Neural cell (in vitro differentiated cells): ENCODE results near the gene MRPL28. TPM values are rescaled to one million over a fixed set of nuclear protein-coding genes. Genes with fewer than 3 reads are reported as not detected.

ENCODE experiments used
- H2AFZ ChIP-seq: fragments of 200-600, 300-800 bp; sonication (generic), shearing (Covaris generic); 2 replicates; pipeline ENCODE4 v1.6.0; 2014; ENCODE audit warnings: low read depth, mild to moderate bottlenecking, antibody characterized with exemption, low read length, moderate library complexity
- H3F3A ChIP-seq: fragments of 200-600 bp; shearing (Covaris generic); 2 replicates; pipeline ENCODE4 v1.6.1; 2016; ENCODE audit warnings: mild to moderate bottlenecking, moderate library complexity, mixed read lengths, antibody characterized with exemption, low read length; ENCODE audit not compliant: insufficient read depth, poor library complexity, severe bottlenecking
- H3K27ac ChIP-seq: fragments of 200-600, 300-800 bp; sonication (generic), shearing (Covaris generic); 2 replicates; pipeline ENCODE4 v1.5.1; 2014; ENCODE audit warnings: mild to moderate bottlenecking, low read length, moderate library complexity
- H3K27me3 ChIP-seq: fragments of 300-800, 200-600 bp; sonication (generic), shearing (Covaris generic); 2 replicates; pipeline ENCODE4 v1.6.0; 2014; ENCODE audit warnings: mild to moderate bottlenecking, low read depth, low read length, moderate library complexity; ENCODE audit not compliant: insufficient read depth
- H3K36me3 ChIP-seq: fragments of 300-800, 200-600 bp; sonication (generic), shearing (Covaris generic); 2 replicates; pipeline ENCODE4 v1.5.1; 2014; ENCODE audit warnings: mild to moderate bottlenecking, antibody characterized with exemption, low read length, moderate library complexity; ENCODE audit not compliant: insufficient read depth
- H3K4me2 ChIP-seq: fragments of 300-800, 200-600 bp; sonication (generic), shearing (Covaris generic); 2 replicates; pipeline ENCODE4 v1.6.0; 2014; ENCODE audit warnings: mild to moderate bottlenecking, low read length
- H3K4me3 ChIP-seq: fragments of 300-800, 200-600 bp; sonication (generic), shearing (Covaris generic); 2 replicates; pipeline ENCODE4 v1.5.1; 2014; ENCODE audit warnings: mild to moderate bottlenecking, low read length, moderate library complexity
- H3K79me2 ChIP-seq: fragments of 200-600 bp; shearing (Covaris generic); replicated peaks from 2 replicates; pipeline ENCODE4 v1.6.0; 2014; ENCODE audit warnings: mild to moderate bottlenecking, low read length, moderate library complexity; ENCODE audit not compliant: insufficient read depth
- H3K9ac ChIP-seq: fragments of 300-800, 200-600 bp; sonication (generic), shearing (Covaris generic); 2 replicates; pipeline ENCODE4 v1.6.1; 2016; ENCODE audit warnings: mild to moderate bottlenecking, low read length, mixed read lengths
- H3K9me2 ChIP-seq: fragments of 200-600 bp; shearing (Covaris generic); 2 replicates; pipeline ENCODE4 v1.6.1; 2016; ENCODE audit warnings: mild to moderate bottlenecking, low read length, mixed read lengths; ENCODE audit not compliant: insufficient read depth
- H3K9me3 ChIP-seq: fragments of 200-600, 300-800 bp; sonication (generic), shearing (Covaris generic); 2 replicates; pipeline ENCODE4 v1.6.1; 2016; ENCODE audit warnings: mild to moderate bottlenecking, mixed run types, low read length, moderate library complexity, mixed read lengths
- H4K20me1 ChIP-seq: fragments of 200-600 bp; shearing (Covaris generic); 2 replicates; pipeline ENCODE4 v1.6.1; 2016; ENCODE audit warnings: mild to moderate bottlenecking, mixed run types; ENCODE audit not compliant: insufficient read depth
- EP300 ChIP-seq: fragments of 450-650 bp; conservative IDR thresholded peaks from 2 replicates; pipeline ENCODE4 v1.6.1; 2014; ENCODE audit warnings: antibody characterized with exemption, mild to moderate bottlenecking, moderate library complexity; ENCODE audit not compliant: poor library complexity, severe bottlenecking
- EZH2 ChIP-seq: fragments of 200-600, 300-800 bp; shearing (Covaris generic), sonication (generic); IDR thresholded peaks from 2 replicates; pipeline ENCODE4 v1.6.1; 2014; ENCODE audit warnings: antibody characterized with exemption, low read length, borderline replicate concordance, mild to moderate bottlenecking; ENCODE audit not compliant: insufficient read depth, poor library complexity, severe bottlenecking
- MXI1 ChIP-seq: fragments of 450-650 bp; conservative IDR thresholded peaks from 2 replicates; pipeline ENCODE4 v1.6.1; 2014; ENCODE audit warnings: antibody characterized with exemption, mild to moderate bottlenecking; ENCODE audit not compliant: poor library complexity, severe bottlenecking
- POLR2AphosphoS5 ChIP-seq: IDR thresholded peaks from 2 replicates; pipeline ENCODE4 v1.6.1; 2012
- RAD21 ChIP-seq: fragments of 450-650 bp; conservative IDR thresholded peaks from 2 replicates; pipeline ENCODE4 v1.6.1; 2014; ENCODE audit warnings: antibody characterized with exemption, mild to moderate bottlenecking, moderate library complexity
- SMC3 ChIP-seq: fragments of 450-650 bp; conservative IDR thresholded peaks from 2 replicates; pipeline ENCODE4 v1.6.1; 2014; ENCODE audit warnings: antibody characterized with exemption, mild to moderate bottlenecking, moderate library complexity; ENCODE audit not compliant: poor library complexity
- TAF1 ChIP-seq: IDR thresholded peaks from 2 replicates; pipeline ENCODE4 v1.6.1; 2012; ENCODE audit warnings: low read depth
- polyA plus RNA-seq: library from polyadenylated mRNA; depleted of rRNA; stranded (reverse); fragments of >200 nt; gene quantifications from 2 replicates; pipeline ENCODE4 v1.2.3, GENCODE V29; 2014
- TF ChIP-seq, protein P1 (sequence below): fragments of 450-650 bp; IDR thresholded peaks from 2 replicates; pipeline ENCODE4 v1.5.1; 2014; ENCODE audit warnings: antibody characterized with exemption, mild to moderate bottlenecking, moderate library complexity; ENCODE audit not compliant: poor library complexity, severe bottlenecking
- TF ChIP-seq, protein P2 (sequence below): IDR thresholded peaks from 2 replicates; pipeline ENCODE4 v1.6.1; 2012; ENCODE audit warnings: borderline replicate concordance

MRPL28 gene
- polyA plus RNA-seq, 1 donor from 2014 or later, result 134 TPM

DNA sequence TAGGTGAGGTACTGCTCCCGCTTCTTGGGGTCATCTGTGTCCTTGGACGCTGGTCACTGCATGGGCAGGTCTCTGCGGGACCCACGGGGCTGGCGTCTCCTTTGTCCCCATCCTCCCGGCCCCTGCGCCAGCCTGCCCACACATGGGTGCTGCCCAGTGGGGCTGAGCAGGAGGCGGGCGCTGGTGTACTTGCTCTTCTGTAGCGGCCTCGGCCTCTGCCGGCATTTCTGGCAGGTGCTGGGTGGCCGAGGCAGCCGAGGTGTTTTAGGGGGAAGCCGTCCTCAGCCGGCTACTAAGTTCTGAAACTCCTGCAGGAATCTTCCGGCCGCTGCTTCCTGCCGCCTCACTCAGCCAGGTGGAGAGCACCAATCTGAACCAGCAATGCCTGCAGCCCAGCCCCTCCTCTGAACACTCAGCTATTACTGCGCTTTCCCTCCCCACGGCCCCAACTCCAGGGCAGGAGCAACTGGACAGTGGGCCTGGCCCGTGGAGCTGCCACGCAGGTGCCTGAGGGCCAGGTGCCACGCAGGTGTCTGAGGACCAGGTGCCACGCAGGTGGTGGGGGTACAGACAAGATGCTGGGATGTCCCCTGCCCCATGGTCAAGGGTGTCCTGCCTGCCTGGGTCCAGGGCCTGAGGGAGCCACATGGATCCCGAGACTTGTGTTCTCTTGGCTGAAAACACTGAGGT, 41.4 kb upstream of the MRPL28 start:
- no peak overlapping the region for H3K4me3 ChIP-seq
- no peaks in the 10 kb centered on the region for H3K27me3 ChIP-seq
- H3K9me2 ChIP-seq, result no peaks in the 10 kb centered on the region
- no peaks in the 10 kb centered on the region for H3K36me3 ChIP-seq
- no peaks in the 10 kb centered on the region for H4K20me1 ChIP-seq
- no peaks in the 10 kb centered on the region for H3K79me2 ChIP-seq
- H3K9ac ChIP-seq, result no peak overlapping the region
- H3F3A ChIP-seq, result no peaks in the 10 kb centered on the region
- H2AFZ ChIP-seq, result no peak overlapping the region
- H3K27ac ChIP-seq, result no peak overlapping the region
- no peaks in the 10 kb centered on the region for H3K9me3 ChIP-seq
- H3K4me2 ChIP-seq, result no peak overlapping the region
- TF ChIP-seq EP300, result no peak
- TF ChIP-seq, protein P1, sequence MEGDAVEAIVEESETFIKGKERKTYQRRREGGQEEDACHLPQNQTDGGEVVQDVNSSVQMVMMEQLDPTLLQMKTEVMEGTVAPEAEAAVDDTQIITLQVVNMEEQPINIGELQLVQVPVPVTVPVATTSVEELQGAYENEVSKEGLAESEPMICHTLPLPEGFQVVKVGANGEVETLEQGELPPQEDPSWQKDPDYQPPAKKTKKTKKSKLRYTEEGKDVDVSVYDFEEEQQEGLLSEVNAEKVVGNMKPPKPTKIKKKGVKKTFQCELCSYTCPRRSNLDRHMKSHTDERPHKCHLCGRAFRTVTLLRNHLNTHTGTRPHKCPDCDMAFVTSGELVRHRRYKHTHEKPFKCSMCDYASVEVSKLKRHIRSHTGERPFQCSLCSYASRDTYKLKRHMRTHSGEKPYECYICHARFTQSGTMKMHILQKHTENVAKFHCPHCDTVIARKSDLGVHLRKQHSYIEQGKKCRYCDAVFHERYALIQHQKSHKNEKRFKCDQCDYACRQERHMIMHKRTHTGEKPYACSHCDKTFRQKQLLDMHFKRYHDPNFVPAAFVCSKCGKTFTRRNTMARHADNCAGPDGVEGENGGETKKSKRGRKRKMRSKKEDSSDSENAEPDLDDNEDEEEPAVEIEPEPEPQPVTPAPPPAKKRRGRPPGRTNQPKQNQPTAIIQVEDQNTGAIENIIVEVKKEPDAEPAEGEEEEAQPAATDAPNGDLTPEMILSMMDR, result no peak
- TF ChIP-seq MXI1, result no peak
- TF ChIP-seq TAF1, result no peak
- no peak for TF ChIP-seq POLR2AphosphoS5
- no peak for TF ChIP-seq SMC3
- TF ChIP-seq EZH2, result no peak
- no peak for TF ChIP-seq RAD21
- TF ChIP-seq, protein P2, sequence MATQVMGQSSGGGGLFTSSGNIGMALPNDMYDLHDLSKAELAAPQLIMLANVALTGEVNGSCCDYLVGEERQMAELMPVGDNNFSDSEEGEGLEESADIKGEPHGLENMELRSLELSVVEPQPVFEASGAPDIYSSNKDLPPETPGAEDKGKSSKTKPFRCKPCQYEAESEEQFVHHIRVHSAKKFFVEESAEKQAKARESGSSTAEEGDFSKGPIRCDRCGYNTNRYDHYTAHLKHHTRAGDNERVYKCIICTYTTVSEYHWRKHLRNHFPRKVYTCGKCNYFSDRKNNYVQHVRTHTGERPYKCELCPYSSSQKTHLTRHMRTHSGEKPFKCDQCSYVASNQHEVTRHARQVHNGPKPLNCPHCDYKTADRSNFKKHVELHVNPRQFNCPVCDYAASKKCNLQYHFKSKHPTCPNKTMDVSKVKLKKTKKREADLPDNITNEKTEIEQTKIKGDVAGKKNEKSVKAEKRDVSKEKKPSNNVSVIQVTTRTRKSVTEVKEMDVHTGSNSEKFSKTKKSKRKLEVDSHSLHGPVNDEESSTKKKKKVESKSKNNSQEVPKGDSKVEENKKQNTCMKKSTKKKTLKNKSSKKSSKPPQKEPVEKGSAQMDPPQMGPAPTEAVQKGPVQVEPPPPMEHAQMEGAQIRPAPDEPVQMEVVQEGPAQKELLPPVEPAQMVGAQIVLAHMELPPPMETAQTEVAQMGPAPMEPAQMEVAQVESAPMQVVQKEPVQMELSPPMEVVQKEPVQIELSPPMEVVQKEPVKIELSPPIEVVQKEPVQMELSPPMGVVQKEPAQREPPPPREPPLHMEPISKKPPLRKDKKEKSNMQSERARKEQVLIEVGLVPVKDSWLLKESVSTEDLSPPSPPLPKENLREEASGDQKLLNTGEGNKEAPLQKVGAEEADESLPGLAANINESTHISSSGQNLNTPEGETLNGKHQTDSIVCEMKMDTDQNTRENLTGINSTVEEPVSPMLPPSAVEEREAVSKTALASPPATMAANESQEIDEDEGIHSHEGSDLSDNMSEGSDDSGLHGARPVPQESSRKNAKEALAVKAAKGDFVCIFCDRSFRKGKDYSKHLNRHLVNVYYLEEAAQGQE, result no peak

DNA sequence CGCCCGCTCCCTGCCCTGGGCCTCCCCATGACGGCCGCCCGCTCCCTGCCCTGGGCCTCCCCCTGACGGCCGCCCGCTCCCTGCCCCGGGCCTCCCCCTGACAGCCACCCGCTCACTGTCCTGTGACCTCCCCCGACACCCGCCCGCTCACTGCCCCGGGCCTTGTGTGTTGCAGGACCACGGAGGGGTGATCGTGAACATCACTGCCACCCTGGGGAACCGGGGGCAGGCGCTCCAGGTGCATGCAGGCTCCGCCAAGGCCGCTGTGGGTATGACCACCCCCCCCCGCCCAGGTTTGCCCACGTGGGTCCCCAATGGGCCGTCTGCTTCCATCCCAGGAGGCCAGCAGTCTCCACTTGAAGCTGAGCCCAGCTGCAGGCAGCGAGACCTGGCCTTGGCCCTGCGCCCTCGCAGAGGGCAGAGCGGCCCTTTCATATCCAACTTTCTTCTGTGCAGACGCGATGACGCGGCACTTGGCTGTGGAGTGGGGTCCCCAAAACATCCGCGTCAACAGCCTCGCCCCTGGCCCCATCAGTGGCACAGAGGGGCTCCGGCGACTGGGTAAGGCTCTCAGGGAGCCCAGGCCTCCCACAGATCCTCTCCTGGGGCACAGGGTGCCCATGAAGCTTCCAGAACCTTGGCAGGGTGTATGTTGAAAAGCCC, 40.3 kb upstream of the MRPL28 start:
- H3K4me2 ChIP-seq, result no peak overlapping the region
- H3F3A ChIP-seq, result no peaks in the 10 kb centered on the region
- no peaks in the 10 kb centered on the region for H4K20me1 ChIP-seq
- no peaks in the 10 kb centered on the region for H3K9me3 ChIP-seq
- TF ChIP-seq TAF1, result no peak
- TF ChIP-seq, protein P1, result no peak
- TF ChIP-seq, protein P2, result no peak
- TF ChIP-seq EZH2, result no peak
- no peak for TF ChIP-seq EP300
- TF ChIP-seq MXI1, result no peak
- TF ChIP-seq RAD21, result no peak
- no peak for TF ChIP-seq POLR2AphosphoS5
- no peak for TF ChIP-seq SMC3
- no peak overlapping the region for H2AFZ ChIP-seq
- no peak overlapping the region for H3K4me3 ChIP-seq
- H3K27me3 ChIP-seq, result no peaks in the 10 kb centered on the region
- no peak overlapping the region for H3K9ac ChIP-seq
- H3K9me2 ChIP-seq, result no peaks in the 10 kb centered on the region
- H3K79me2 ChIP-seq, result no peaks in the 10 kb centered on the region
- H3K36me3 ChIP-seq, result no peaks in the 10 kb centered on the region
- H3K27ac ChIP-seq, result no peak overlapping the region
